Loucy (cell line): ENCODE results near the gene STK39.

ENCODE experiments used
- EZH2phosphoT487 ChIP-seq: fragments of 200-600 bp; IDR thresholded peaks from 2 replicates; pipeline ENCODE4 v1.6.1; 2018; ENCODE audit warnings: antibody characterized with exemption, mild to moderate bottlenecking, moderate library complexity, borderline replicate concordance
- TF ChIP-seq, protein P1 (sequence below): fragments of 200-600 bp; sonication (generic); conservative IDR thresholded peaks from 2 replicates; pipeline ENCODE4 v1.5.1; 2014; ENCODE audit warnings: mild to moderate bottlenecking, antibody characterized with exemption, low read length

DNA sequence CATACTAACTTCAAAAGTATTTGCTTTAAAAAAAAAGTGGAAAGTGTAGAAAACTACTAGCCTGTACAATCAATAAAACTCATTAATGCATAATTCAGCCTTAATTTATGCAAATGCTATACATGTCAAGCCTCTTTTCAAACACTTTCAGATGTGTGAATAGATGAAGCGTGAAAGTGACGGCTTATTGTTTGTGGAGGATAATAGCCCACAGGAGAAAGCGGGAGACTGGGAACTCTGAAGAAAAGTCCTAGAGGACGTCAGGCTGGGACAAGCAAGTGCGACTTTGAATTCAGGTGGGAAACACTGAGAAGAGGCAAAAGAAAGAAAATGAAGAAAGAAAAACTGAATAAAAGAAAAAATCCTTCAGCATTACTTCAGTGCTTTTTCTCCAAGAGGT is 108.5 kb downstream of the STK39 start:
- TF ChIP-seq EZH2phosphoT487: no peak
- TF ChIP-seq, protein P1, sequence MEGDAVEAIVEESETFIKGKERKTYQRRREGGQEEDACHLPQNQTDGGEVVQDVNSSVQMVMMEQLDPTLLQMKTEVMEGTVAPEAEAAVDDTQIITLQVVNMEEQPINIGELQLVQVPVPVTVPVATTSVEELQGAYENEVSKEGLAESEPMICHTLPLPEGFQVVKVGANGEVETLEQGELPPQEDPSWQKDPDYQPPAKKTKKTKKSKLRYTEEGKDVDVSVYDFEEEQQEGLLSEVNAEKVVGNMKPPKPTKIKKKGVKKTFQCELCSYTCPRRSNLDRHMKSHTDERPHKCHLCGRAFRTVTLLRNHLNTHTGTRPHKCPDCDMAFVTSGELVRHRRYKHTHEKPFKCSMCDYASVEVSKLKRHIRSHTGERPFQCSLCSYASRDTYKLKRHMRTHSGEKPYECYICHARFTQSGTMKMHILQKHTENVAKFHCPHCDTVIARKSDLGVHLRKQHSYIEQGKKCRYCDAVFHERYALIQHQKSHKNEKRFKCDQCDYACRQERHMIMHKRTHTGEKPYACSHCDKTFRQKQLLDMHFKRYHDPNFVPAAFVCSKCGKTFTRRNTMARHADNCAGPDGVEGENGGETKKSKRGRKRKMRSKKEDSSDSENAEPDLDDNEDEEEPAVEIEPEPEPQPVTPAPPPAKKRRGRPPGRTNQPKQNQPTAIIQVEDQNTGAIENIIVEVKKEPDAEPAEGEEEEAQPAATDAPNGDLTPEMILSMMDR: no peak
